B cell (primary cell): Measurements from ENCODE around the gene WBP1L. TPM values are rescaled to one million over a fixed set of nuclear protein-coding genes. Genes with fewer than 3 reads are reported as not detected.

Experiments
- ATAC-seq: fragments of 200-7000 bp; cut with Tn5 transposase; one replicate; pipeline ENCODE4 v1.10.0; 2021; ENCODE audit warnings: low read depth, mild to moderate bottlenecking, moderate number of reproducible peaks, moderate library complexity
- CTCF ChIA-PET: fragments of 350-600 bp; sonication (Branson Sonifier 250); formaldehyde crosslinking; loops from one replicate; lab custom pipeline; 2021; ENCODE audit warnings: antibody characterized with exemption, inconsistent platforms; lab: Charles Lee
- POLR2A ChIA-PET: fragments of 350-600 bp; sonication (Branson Sonifier 250); formaldehyde crosslinking; loops from one replicate; lab custom pipeline; 2021; ENCODE audit warnings: antibody characterized with exemption; lab: Charles Lee
- DNase-seq: peaks from one replicate; pipeline ENCODE4 v3.0.0; 2013
- H2AFZ ChIP-seq: 2 replicates; pipeline ENCODE4 v1.6.1; 2012; ENCODE audit warnings: mild to moderate bottlenecking, low read depth, low read length; ENCODE audit not compliant: insufficient read depth, poor library complexity, severe bottlenecking
- H3K27ac ChIP-seq, 2 donors: 1 replicate in 1 of 2; 2 replicates in 1 of 2; pipeline ENCODE4 v1.5.1; 2012 to 2013; ENCODE audit warnings: low read length in 2 of 2, mild to moderate bottlenecking in 2 of 2, moderate library complexity in 1 of 2
- H3K27me3 ChIP-seq, 4 experiments: fragments of 200-600 bp in 1 of 4; sonication (generic) in 1 of 4; replicated peaks in 1 of 4; 1 replicate in 2 of 4; 2 replicates in 2 of 4; pipeline versions ENCODE4 v1.6.1 to v1.7.0; 2013 to 2016; ENCODE audit warnings: low read length in 3 of 4, mild to moderate bottlenecking in 2 of 4, mixed read lengths in 1 of 4, moderate library complexity in 1 of 4; ENCODE audit not compliant: insufficient read depth in 4 of 4, control insufficient read depth in 3 of 4; ENCODE audit errors: control extremely low read depth in 1 of 4
- H3K36me3 ChIP-seq, 2 experiments: replicated peaks in 1 of 2; 1 replicate in 1 of 2; 2 replicates in 1 of 2; pipeline versions ENCODE4 v1.6.1 to v1.7.1; 2013; ENCODE audit warnings: low read length in 1 of 2; ENCODE audit not compliant: insufficient read depth in 2 of 2, control insufficient read depth in 1 of 2; ENCODE audit errors: control extremely low read depth in 1 of 2, extremely low read depth in 1 of 2
- H3K4me1 ChIP-seq, 2 donors: fragments of 200-600 bp in 1 of 2; sonication (generic) in 1 of 2; 1 replicate in 1 of 2; 2 replicates in 1 of 2; pipeline versions ENCODE4 v1.5.1 to v1.6.1; 2013 to 2017; ENCODE audit warnings: low read length in 2 of 2; ENCODE audit not compliant: control insufficient read depth in 2 of 2, insufficient read depth in 2 of 2
- H3K4me2 ChIP-seq: replicated peaks from 2 replicates; pipeline ENCODE3; 2012; ENCODE audit warnings: mild to moderate bottlenecking, low read depth, low read length; ENCODE audit not compliant: poor library complexity, severe bottlenecking
- H3K4me3 ChIP-seq, 5 experiments: fragments of 200-600 bp in 1 of 5; sonication (generic) in 1 of 5; 1 replicate in 3 of 5; 2 replicates in 2 of 5; pipeline versions ENCODE4 v1.5.1 to v1.7.0; 2011 to 2016; ENCODE audit warnings: low read length in 4 of 5, mild to moderate bottlenecking in 4 of 5, low read depth in 2 of 5, control low read depth in 1 of 5, moderate library complexity in 1 of 5; ENCODE audit not compliant: insufficient read depth in 1 of 5; ENCODE audit errors: control extremely low read depth in 1 of 5, extremely low read depth in 1 of 5
- H3K79me2 ChIP-seq: fragments of 200-600 bp; sonication (generic); one replicate; pipeline ENCODE4 v1.6.0; 2016; ENCODE audit warnings: low read length; ENCODE audit not compliant: control insufficient read depth, insufficient read depth
- H3K9ac ChIP-seq: fragments of 200-600 bp; sonication (generic); 2 replicates; pipeline ENCODE4 v1.6.1; 2017; ENCODE audit warnings: mild to moderate bottlenecking, low read length, moderate library complexity
- H3K9me3 ChIP-seq, 3 donors: one replicate each; pipeline versions ENCODE4 v1.6.1 to v1.7.1; 2013; ENCODE audit warnings: low read length in 2 of 3; ENCODE audit not compliant: control insufficient read depth in 2 of 3, insufficient read depth in 1 of 3; ENCODE audit errors: control extremely low read depth in 1 of 3
- H4K20me1 ChIP-seq: 2 replicates; pipeline ENCODE4 v1.6.0; 2012; ENCODE audit warnings: mild to moderate bottlenecking, low read length; ENCODE audit not compliant: insufficient read depth, control insufficient read depth, poor library complexity, severe bottlenecking
- H3K27ac Mint-ChIP-seq: one replicate; pipeline ENCODE4 v1.8.0; 2021; ENCODE audit warnings: mixed read lengths
- H3K27me3 Mint-ChIP-seq: one replicate; pipeline ENCODE4 v1.8.0; 2021; ENCODE audit warnings: mixed read lengths
- H3K4me1 Mint-ChIP-seq: one replicate; pipeline ENCODE4 v1.8.0; 2021; ENCODE audit warnings: mixed read lengths
- H3K4me3 Mint-ChIP-seq: one replicate; pipeline ENCODE4 v1.8.0; 2021; ENCODE audit warnings: mixed read lengths
- H3K9me3 Mint-ChIP-seq: one replicate; pipeline ENCODE4 v1.8.0; 2022; ENCODE audit warnings: mixed read lengths; ENCODE audit not compliant: insufficient read depth
- EZH2 ChIP-seq: IDR thresholded peaks from 2 replicates; pipeline ENCODE4 v1.6.1; 2012; ENCODE audit warnings: borderline replicate concordance, low read depth, mild to moderate bottlenecking, moderate library complexity, low read length; ENCODE audit not compliant: insufficient read depth, poor library complexity, severe bottlenecking
- whole genome bisulfite sequencing: methylation state at CpG from one replicate; pipeline ENCODE4 v1.1.5; 2013; ENCODE audit warnings: missing lambda C conversion rate; ENCODE audit not compliant: insufficient coverage; 5-methylcytosine and 5-hydroxymethylcytosine counted together
- intact Hi-C: fragments of 100-400 bp; cut with micrococcal nuclease; formaldehyde crosslinking; loops from one replicate; pipeline ENCODE4 v1.10.0; 2022
- polyA plus RNA-seq: library from polyadenylated mRNA; depleted of rRNA; stranded (reverse); fragments of >200 nt; gene quantifications from 2 replicates; pipeline ENCODE4 v1.2.3, GENCODE V29; 2012
- total RNA-seq, 2 donors: library from RNA; stranded (reverse); fragments of 120-200 nt in 1 of 2; gene quantifications; 1 replicate in 1 of 2; 2 replicates in 1 of 2; pipeline versions ENCODE4 v1.2.3 to v1.2.4, GENCODE V29; 2013 to 2022
- TF ChIP-seq, protein P1 (sequence below): fragments of 200-600 bp; IDR thresholded peaks from one replicate; pipeline ENCODE4 v1.8.0; 2022; ENCODE audit warnings: antibody characterized with exemption, mild to moderate bottlenecking

WBP1L gene
- total and polyA plus RNA-seq, 2 donors (not counting 1 experiment from before 2014, with no cell fraction given) = 14.3 to 43.2 TPM

- POLR2A ChIA-PET = no interaction called here
- Histone ChIP-seq H3K36me3 (peaks cover 0 to 39% of the 10 kb centered on the region in 2 experiments), H3K9ac (no peak overlapping the region), H2AFZ (no peak overlapping the region), H3K79me2 (peaks cover 99% of the 10 kb centered on the region), H3K27ac (no peak overlapping the region), H3K4me1 (peaks cover 8 to 22% of the 10 kb centered on the region in 2 donors), H3K4me3 (no peak overlapping the region), H3K9me3 (no peaks in the 10 kb centered on the region), H4K20me1 (peaks cover 100% of the 10 kb centered on the region), H3K4me2 (no peak overlapping the region), H3K27me3 (no peaks in the 10 kb centered on the region)
- ATAC-seq = no peak
- TF ChIP-seq, protein P1, sequence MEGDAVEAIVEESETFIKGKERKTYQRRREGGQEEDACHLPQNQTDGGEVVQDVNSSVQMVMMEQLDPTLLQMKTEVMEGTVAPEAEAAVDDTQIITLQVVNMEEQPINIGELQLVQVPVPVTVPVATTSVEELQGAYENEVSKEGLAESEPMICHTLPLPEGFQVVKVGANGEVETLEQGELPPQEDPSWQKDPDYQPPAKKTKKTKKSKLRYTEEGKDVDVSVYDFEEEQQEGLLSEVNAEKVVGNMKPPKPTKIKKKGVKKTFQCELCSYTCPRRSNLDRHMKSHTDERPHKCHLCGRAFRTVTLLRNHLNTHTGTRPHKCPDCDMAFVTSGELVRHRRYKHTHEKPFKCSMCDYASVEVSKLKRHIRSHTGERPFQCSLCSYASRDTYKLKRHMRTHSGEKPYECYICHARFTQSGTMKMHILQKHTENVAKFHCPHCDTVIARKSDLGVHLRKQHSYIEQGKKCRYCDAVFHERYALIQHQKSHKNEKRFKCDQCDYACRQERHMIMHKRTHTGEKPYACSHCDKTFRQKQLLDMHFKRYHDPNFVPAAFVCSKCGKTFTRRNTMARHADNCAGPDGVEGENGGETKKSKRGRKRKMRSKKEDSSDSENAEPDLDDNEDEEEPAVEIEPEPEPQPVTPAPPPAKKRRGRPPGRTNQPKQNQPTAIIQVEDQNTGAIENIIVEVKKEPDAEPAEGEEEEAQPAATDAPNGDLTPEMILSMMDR = no peak
- TF ChIP-seq EZH2 = no peak
- no peak overlapping the region for H3K27ac Mint-ChIP-seq
- DNase-seq = no peak
- no peak overlapping the region for H3K4me3 Mint-ChIP-seq
- H3K27me3 Mint-ChIP-seq = no peaks in the 10 kb centered on the region
- H3K4me1 Mint-ChIP-seq = peaks cover 51% of the 10 kb centered on the region
- WGBS = 97% methylated on average over 14 of the region's 17 CpGs
- intact Hi-C loops = no loop called here
- no peaks in the 10 kb centered on the region for H3K9me3 Mint-ChIP-seq
- CTCF ChIA-PET = no interaction called here
Observed at GRCh38 chr10:102777711-102778453, 34.1 kb downstream of the WBP1L start.

DNA sequence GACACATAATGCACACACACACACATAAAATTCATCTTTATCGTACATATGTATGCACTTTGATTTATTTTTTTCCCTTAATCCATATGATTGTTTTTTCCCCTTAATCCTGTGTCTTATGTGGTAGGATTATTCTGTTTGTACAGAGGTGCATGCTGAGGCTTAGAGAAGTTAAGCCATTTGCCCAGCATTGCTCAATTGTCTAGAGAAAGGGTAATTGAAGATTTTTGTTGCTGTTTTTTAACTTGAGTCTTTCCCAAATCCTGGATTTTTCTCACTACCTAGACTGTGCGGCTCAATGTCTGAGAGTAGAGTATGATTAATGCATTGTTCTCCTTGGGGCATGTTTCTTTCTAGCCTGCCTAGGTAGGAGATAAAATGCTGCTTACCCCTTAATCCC, 35.0 kb downstream of the WBP1L start:
- no CpG with 5 or more reads among the region's 2 CpGs for WGBS
- POLR2A ChIA-PET = no interaction called here
- ATAC-seq = no peak
- no peaks in the 10 kb centered on the region for H3K27me3 ChIP-seq
- CTCF ChIA-PET = no interaction called here
- H3K27ac Mint-ChIP-seq = no peak overlapping the region
- H3K9ac ChIP-seq = no peak overlapping the region
- peaks cover 0 to 39% of the 10 kb centered on the region in 2 experiments for H3K36me3 ChIP-seq
- no peak overlapping the region for H3K4me3 ChIP-seq
- peaks cover 5 to 19% of the 10 kb centered on the region in 2 donors for H3K4me1 ChIP-seq
- peaks cover 52% of the 10 kb centered on the region for H3K4me1 Mint-ChIP-seq
- peaks cover 99% of the 10 kb centered on the region for H3K79me2 ChIP-seq
- H3K9me3 Mint-ChIP-seq = no peaks in the 10 kb centered on the region
- H3K4me3 Mint-ChIP-seq = no peak overlapping the region
- no peaks in the 10 kb centered on the region for H3K27me3 Mint-ChIP-seq
- H3K27ac ChIP-seq = no peak overlapping the region
- no peak overlapping the region for H3K4me2 ChIP-seq
- no peak for DNase-seq
- no peak overlapping the region for H2AFZ ChIP-seq
- peaks cover 100% of the 10 kb centered on the region for H4K20me1 ChIP-seq
- no peaks in the 10 kb centered on the region for H3K9me3 ChIP-seq
- intact Hi-C loops = no loop called here
- TF ChIP-seq, protein P1 = no peak
- TF ChIP-seq EZH2 = no peak
